Aorta (tissue), 5 donors: ENCODE data around the gene CNFN. TPM values are rescaled to one million over a fixed set of nuclear protein-coding genes. Genes with fewer than 3 reads are reported as not detected.

Experiments
- ATAC-seq: fragments of 200-7000 bp; cut with Tn5 transposase; one replicate; pipeline ENCODE4 v1.9.1; 2022; ENCODE audit warnings: moderate library complexity; ENCODE audit not compliant: low FRiP score
- DNase-seq, 2 donors: peaks; one replicate each; pipeline ENCODE4 v3.0.0-alpha.2; 2020
- H3K27ac ChIP-seq, 2 donors: one replicate each; pipeline ENCODE4 v1.5.1; 2013; ENCODE audit warnings: low read length in 2 of 2, mild to moderate bottlenecking in 2 of 2, moderate library complexity in 2 of 2, control low read depth in 1 of 2, inconsistent platforms in 1 of 2, low read depth in 1 of 2
- H3K27me3 ChIP-seq, 2 donors: one replicate each; pipeline ENCODE4 v1.6.1; 2013; ENCODE audit warnings: control low read depth in 1 of 2, low read length in 1 of 2, mild to moderate bottlenecking in 1 of 2, moderate library complexity in 1 of 2; ENCODE audit not compliant: insufficient read depth in 2 of 2, control insufficient read depth in 1 of 2
- H3K36me3 ChIP-seq, 2 donors: one replicate each; pipeline ENCODE4 v1.6.1; 2013; ENCODE audit warnings: control low read depth in 1 of 2, low read length in 1 of 2, mild to moderate bottlenecking in 1 of 2; ENCODE audit not compliant: insufficient read depth in 2 of 2, control insufficient read depth in 1 of 2
- H3K4me1 ChIP-seq, 2 donors: one replicate each; pipeline ENCODE4 v1.6.1; 2013; ENCODE audit warnings: low read length in 2 of 2, control low read depth in 1 of 2, mild to moderate bottlenecking in 1 of 2, moderate library complexity in 1 of 2; ENCODE audit not compliant: insufficient read depth in 2 of 2, control insufficient read depth in 1 of 2
- H3K4me3 ChIP-seq, 2 donors: one replicate each; pipeline ENCODE4 v1.5.1; 2013; ENCODE audit warnings: low read length in 2 of 2, control low read depth in 1 of 2, mild to moderate bottlenecking in 1 of 2
- H3K9me3 ChIP-seq: one replicate; pipeline ENCODE4 v1.6.1; 2013; ENCODE audit warnings: mild to moderate bottlenecking, low read length; ENCODE audit not compliant: control insufficient read depth
- WGBS, 2 donors: extraction: QIAGEN DNeasy Blood & Tissue Kit; methylation state at CpG; one replicate each; pipeline ENCODE4 v1.1.7; 2013; 5-methylcytosine and 5-hydroxymethylcytosine counted together
- intact Hi-C, 2 donors: fragments of 100-400 bp; cut with DNase I; formaldehyde crosslinking; loops; one replicate each; pipeline versions ENCODE4 v1.14.2 to v1.15.0; 2022
- polyA plus RNA-seq, 2 donors: library from polyadenylated mRNA; stranded (reverse); fragments of 200-250 nt; gene quantifications; one replicate each; pipeline ENCODE4 v1.2.3, GENCODE V29; 2013
- total RNA-seq, 2 donors: library from RNA; stranded (reverse); fragmentation: NEBNext Ultra II Directional; extraction: Animal tissue kit (Norgen Biotek cat#: 25700); gene quantifications; one replicate each; pipeline ENCODE4 v1.2.1, GENCODE V29; 2021
- donor health status: healthy with polysubstance abuse.
- donor health status: Bipolar disorder and iron deficiency.
- donor health status: DM: no; HTN: no; CAD: no.
- donor health status: DM: no; HTN: no; CAD: no.
- donor health status: DM: yes; HTN: yes; CAD: no.

The CNFN gene
- total and polyA plus RNA-seq, 4 donors, result 0.51 to 3.0 (median 1.1) TPM; not detected in 1

- intact Hi-C loops, result no loop called here
- WGBS, 2 donors, result 58 to 61% methylated on average over 34 of the region's 34 CpGs
- no peaks in the 10 kb centered on the region for H3K4me1 ChIP-seq
Measured at GRCh38 chr19:42402376-42403116, 12.4 kb upstream of the CNFN start.

GRCh38 chr19:42401365-42402303 is 11.5 kb upstream of the CNFN start:
- no peaks in the 10 kb centered on the region for H3K27me3 ChIP-seq
- DNase-seq (peak; percentile 85 to 94), ATAC-seq (peak; percentile 66)
- intact Hi-C loops, result no loop called here
- peak overlapping the region; percentile 18 to 33 for H3K4me3 ChIP-seq
- no peaks in the 10 kb centered on the region for H3K9me3 ChIP-seq
- H3K27ac ChIP-seq, result no peak overlapping the region
- no peaks in the 10 kb centered on the region for H3K36me3 ChIP-seq
- H3K4me1 ChIP-seq, result no peaks in the 10 kb centered on the region
- 1% methylated on average over 56 to 80 of the region's 80 CpGs for WGBS, 2 donors

More at GRCh38 chr19:42402376-42403116, 12.4 kb upstream of the CNFN start:
- ATAC-seq (no peak), DNase-seq (no peak)
- H3K27ac ChIP-seq, result no peak overlapping the region
- H3K4me3 ChIP-seq, result no peak overlapping the region
- H3K36me3 ChIP-seq, result no peaks in the 10 kb centered on the region
- H3K9me3 ChIP-seq, result no peaks in the 10 kb centered on the region
- no peaks in the 10 kb centered on the region for H3K27me3 ChIP-seq

- Histone ChIP-seq H3K9me3 (no peaks in the 10 kb centered on the region), H3K27ac (no peak overlapping the region), H3K27me3 (no peaks in the 10 kb centered on the region), H3K4me3 (no peak overlapping the region), H3K36me3 (no peaks in the 10 kb centered on the region), H3K4me1 (no peaks in the 10 kb centered on the region)
- 99 to 100% methylated on average over 1 of the region's 1 CpG for WGBS, 2 donors
- intact Hi-C loops, result no loop called here
- DNase-seq (no peak), ATAC-seq (no peak)
Measured at GRCh38 chr19:42400404-42400803, 10.3 kb upstream of the CNFN start.

GRCh38 chr19:42397263-42398166 is 7.4 kb upstream of the CNFN start:
- WGBS, 2 donors, result 22 to 23% methylated on average over 25 of the region's 25 CpGs
- Histone ChIP-seq H3K9me3 (no peaks in the 10 kb centered on the region), H3K4me3 (peak overlapping the region; percentile 4 to 8), H3K36me3 (no peaks in the 10 kb centered on the region), H3K4me1 (no peaks in the 10 kb centered on the region), H3K27ac (peak overlapping the region in 1 of 2 donors; percentile 30), H3K27me3 (no peaks in the 10 kb centered on the region)
- ATAC-seq, result no peak
- intact Hi-C loops, result loop anchor here in 1 of 2 donors (5.0 kb wide), 1 partner anchor 70 kb away; the partner anchor contains the start of gene MEGF8
- no peak for DNase-seq

GRCh38 chr19:42396381-42397262 is 6.5 kb upstream of the CNFN start:
- intact Hi-C loops, result loop anchor here in 1 of 2 donors (5.0 kb wide), 1 partner anchor 69 kb away; the partner anchor contains the start of gene MEGF8
- peak overlapping the region in 1 of 2 donors; percentile 30 for H3K27ac ChIP-seq
- H3K27me3 ChIP-seq, result no peaks in the 10 kb centered on the region
- H3K4me1 ChIP-seq, result no peaks in the 10 kb centered on the region
- ATAC-seq (peak; percentile 98), DNase-seq (peak; percentile 99)
- H3K36me3 ChIP-seq, result no peaks in the 10 kb centered on the region
- no peaks in the 10 kb centered on the region for H3K9me3 ChIP-seq
- peak overlapping the region; percentile 4 to 8 for H3K4me3 ChIP-seq
- WGBS, 2 donors, result 8 to 9% methylated on average over 42 of the region's 42 CpGs

- Histone ChIP-seq H3K36me3 (no peaks in the 10 kb centered on the region), H3K27ac (no peak overlapping the region), H3K9me3 (no peaks in the 10 kb centered on the region), H3K4me3 (no peak overlapping the region), H3K27me3 (no peaks in the 10 kb centered on the region), H3K4me1 (no peaks in the 10 kb centered on the region)
- DNase-seq (no peak), ATAC-seq (no peak)
- intact Hi-C loops, result loop anchor here in 1 of 2 donors (5.0 kb wide), 1 partner anchor 67 kb away; the partner anchor contains the start of gene MEGF8
- WGBS, 2 donors, result 83 to 89% methylated on average over 8 of the region's 8 CpGs
Measured at GRCh38 chr19:42394751-42395150, 4.7 kb upstream of the CNFN start.

DNA sequence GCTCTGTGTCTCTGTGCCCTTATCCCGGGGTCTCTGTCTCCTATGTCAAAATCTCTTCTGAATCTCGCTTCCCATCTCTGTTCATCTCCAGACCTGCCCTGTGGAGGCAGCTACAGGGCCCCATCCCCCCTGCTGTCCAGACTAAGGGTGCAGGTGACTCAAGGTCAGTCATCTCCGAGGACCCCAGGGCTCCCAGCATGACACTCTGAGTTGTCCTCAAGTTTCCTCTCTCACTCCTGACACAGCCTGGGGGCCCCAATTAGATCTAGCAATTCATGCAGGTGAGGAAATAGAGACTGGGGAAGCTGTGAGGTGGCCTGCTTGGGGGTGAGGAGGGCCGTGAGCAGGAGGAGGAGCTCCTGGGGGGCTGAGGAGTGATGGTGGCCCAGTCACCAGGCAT is 2.1 kb upstream of the CNFN start:
- Histone ChIP-seq H3K9me3 (no peaks in the 10 kb centered on the region), H3K27ac (no peak overlapping the region), H3K36me3 (no peaks in the 10 kb centered on the region), H3K4me3 (no peak overlapping the region), H3K27me3 (no peaks in the 10 kb centered on the region), H3K4me1 (no peaks in the 10 kb centered on the region)
- 69 to 77% methylated on average over 4 of the region's 4 CpGs for WGBS, 2 donors
- intact Hi-C loops, result no loop called here
- ATAC-seq, result no peak
- no peak for DNase-seq
